ENCODE measurements around the gene OSBP2.

OSBP2 gene

DNA sequence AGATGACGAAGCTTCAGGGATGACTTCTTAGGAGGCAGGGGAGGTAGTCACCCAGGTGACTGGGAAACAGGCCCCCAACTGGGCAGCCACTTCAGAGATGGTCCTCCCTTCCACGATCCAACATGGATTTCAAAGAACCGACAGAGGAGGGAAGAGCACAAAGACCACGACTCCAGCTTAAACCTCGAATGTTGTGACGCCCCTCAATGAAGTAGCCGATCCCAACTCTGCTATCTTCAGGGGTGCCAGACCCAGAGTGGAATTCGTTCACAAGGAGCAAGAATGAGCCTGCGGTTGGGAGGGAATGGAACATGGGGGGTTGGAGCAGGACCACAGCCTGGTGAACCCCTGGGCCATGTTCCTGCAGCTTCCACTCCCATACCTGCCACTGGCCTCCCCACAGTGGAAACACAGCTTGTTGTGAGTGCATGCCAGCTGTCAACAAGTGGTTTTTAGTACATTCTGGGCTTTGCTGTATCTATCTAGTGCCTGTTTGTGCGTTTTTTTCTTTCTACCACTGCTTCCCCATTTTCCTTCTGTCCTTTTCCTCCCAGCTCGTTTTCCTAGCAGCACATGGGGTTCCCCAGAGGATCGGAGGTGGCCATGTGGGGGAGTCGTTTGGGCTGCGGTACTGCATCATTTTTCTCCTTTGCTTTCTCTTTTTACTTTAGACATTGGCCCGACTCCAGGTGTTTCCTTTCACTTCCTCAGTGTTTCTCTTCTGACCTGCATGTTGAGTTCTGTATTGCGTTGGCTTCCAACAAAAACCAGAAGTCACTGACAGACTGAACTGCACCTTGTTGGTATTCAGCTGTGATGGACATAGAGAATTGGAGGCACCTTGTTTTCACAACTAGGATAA lies 208.1 kb downstream of the OSBP2 start:
- CTCF ChIA-PET: interaction anchor here (0.6 to 3.5 kb wide), 4 partner anchors 9 to 17 kb away, joined by 3 to 14 read pairs (median 6); no protein-coding TSS in a partner anchor
- POLR2A ChIA-PET: no interaction called here
- DNase-seq (ENCODE audit: extremely low spot score): peak; percentile 64
- TF ChIP-seq, protein P1, sequence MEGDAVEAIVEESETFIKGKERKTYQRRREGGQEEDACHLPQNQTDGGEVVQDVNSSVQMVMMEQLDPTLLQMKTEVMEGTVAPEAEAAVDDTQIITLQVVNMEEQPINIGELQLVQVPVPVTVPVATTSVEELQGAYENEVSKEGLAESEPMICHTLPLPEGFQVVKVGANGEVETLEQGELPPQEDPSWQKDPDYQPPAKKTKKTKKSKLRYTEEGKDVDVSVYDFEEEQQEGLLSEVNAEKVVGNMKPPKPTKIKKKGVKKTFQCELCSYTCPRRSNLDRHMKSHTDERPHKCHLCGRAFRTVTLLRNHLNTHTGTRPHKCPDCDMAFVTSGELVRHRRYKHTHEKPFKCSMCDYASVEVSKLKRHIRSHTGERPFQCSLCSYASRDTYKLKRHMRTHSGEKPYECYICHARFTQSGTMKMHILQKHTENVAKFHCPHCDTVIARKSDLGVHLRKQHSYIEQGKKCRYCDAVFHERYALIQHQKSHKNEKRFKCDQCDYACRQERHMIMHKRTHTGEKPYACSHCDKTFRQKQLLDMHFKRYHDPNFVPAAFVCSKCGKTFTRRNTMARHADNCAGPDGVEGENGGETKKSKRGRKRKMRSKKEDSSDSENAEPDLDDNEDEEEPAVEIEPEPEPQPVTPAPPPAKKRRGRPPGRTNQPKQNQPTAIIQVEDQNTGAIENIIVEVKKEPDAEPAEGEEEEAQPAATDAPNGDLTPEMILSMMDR (IDR thresholded peaks at IDR 0.05; ENCODE audit: control extremely low read depth, extremely low read depth, low read depth, missing control alignments): no peak

DNA sequence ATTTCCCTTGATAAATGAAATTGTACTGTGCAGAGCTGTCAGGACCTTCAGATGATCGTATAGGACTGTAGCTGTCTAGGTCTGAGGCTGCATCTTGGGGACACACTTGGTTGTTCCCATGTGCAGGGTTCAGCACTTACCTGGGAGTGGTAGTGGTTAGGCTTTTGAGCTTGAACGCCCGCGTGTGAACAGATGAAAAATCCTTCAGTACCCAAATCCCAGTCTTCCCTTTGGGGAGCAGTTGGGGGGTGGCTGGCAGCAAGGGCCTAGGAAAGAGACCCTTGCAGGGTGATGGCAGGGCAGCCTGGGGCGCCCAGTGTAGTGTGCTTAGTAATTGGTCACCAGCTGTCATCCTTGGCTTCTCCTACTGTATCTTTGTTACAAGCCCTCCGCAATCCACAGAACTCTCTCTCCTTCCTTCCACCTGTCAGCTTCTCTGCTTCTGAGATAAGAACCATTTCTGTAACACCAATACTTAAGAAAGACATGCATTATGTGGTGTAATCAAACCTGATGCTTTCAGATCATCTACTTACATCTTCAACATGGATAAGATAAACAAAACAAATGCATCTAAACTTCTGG lies 209.3 kb downstream of the OSBP2 start:
- ChIA-PET POLR2A (interaction anchor here (0.6 kb wide), 1 partner anchor 18 kb away, joined by 11 read pairs; no protein-coding TSS in a partner anchor), CTCF (interaction anchor here (1.5 to 3.5 kb wide), 2 partner anchors 7 to 16 kb away, joined by 5 to 14 read pairs; no protein-coding TSS in a partner anchor)
- TF ChIP-seq, protein P1 (IDR thresholded peaks at IDR 0.05; ENCODE audit: control extremely low read depth, extremely low read depth, low read depth, missing control alignments): no peak
- no peak for DNase-seq (ENCODE audit: extremely low spot score)

DNA sequence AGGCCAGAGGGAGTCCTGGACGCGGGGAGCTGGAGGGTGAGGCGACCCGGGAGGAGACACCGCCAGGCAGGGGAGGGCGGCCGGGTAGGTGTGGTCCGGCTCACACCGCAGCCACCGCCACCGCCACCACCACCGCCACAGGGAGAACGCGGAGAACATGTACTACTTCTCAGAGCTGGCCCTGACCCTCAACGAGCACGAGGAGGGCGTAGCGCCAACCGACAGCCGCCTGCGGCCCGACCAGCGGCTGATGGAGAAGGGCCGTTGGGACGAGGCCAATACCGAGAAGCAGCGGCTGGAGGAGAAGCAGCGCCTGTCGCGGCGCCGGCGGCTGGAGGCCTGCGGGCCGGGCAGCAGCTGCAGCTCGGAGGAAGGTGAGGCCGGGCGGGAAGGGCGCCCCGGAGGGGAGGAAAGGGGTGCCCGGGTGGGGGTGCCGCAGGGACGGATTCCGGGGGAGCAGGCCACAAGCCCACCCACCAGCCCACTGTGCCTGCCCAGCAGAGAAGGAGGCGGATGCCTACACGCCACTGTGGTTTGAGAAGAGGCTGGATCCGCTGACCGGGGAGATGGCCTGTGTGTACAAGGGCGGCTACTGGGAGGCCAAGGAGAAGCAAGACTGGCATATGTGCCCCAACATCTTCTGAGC lies 211.1 kb downstream of the OSBP2 start:
- ChIA-PET CTCF (no interaction called here), POLR2A (no interaction called here)
- peak; percentile 7 for DNase-seq (ENCODE audit: extremely low spot score)
- TF ChIP-seq, protein P1 (IDR thresholded peaks at IDR 0.05; ENCODE audit: control extremely low read depth, extremely low read depth, low read depth, missing control alignments): no peak

DNA sequence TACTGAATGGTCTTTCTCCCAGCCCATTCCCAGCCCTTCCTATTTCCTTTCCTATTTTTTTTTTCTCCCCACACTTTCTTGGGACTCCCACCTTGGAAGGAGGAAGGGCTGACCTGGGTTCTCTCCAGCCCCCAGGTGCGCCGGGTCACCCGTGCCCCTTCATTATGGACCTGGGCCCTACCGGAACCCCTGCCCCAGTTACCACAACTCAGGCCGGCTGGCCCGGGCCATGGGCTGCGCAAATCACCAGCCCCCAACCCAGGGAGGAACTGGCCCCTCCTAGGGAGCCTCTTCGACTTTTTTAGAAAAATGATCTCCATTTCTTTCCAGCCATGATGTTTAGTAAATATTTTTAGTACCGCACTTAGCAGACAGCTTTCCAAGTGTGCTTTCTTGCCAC lies 211.7 kb downstream of the OSBP2 start:
- POLR2A ChIA-PET: no interaction called here
- CTCF ChIA-PET: interaction anchor here (0.8 kb wide), 2 partner anchors 11 to 16 kb away, joined by 3 to 4 read pairs; no protein-coding TSS in a partner anchor
- TF ChIP-seq, protein P1 (IDR thresholded peaks at IDR 0.05; ENCODE audit: control extremely low read depth, extremely low read depth, low read depth, missing control alignments): no peak
- DNase-seq (ENCODE audit: extremely low spot score): no peak

DNA sequence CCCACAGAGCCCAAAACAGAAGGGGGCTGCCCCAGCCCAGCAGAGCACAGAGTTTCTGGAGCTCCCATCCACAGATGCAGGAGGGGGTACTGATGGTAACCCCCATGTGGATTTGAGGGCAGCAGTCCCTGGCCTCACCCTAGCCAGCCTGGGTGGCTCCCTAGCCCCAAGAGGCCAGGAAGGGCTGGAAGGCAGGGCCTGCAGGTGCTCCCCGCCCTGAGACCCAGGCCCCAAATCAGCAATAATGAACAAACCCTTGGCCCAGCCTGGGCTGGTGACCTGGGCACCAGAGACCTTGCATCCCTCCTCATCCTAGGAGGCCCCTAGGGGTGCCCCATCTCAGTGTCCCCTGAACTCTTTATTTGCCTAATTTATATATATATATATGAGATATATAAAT lies 212.3 kb downstream of the OSBP2 start:
- TF ChIP-seq, protein P1 (IDR thresholded peaks at IDR 0.05; ENCODE audit: control extremely low read depth, extremely low read depth, low read depth, missing control alignments): no peak
- POLR2A ChIA-PET: interaction anchor here (0.5 kb wide), 1 partner anchor 43 kb away, joined by 4 read pairs; no protein-coding TSS in a partner anchor
- CTCF ChIA-PET: interaction anchor here (0.8 to 3.6 kb wide), 4 partner anchors 12 to 17 kb away, joined by 3 to 21 read pairs (median 9); no protein-coding TSS in a partner anchor
- peak; percentile 6 for DNase-seq (ENCODE audit: extremely low spot score)

DNA sequence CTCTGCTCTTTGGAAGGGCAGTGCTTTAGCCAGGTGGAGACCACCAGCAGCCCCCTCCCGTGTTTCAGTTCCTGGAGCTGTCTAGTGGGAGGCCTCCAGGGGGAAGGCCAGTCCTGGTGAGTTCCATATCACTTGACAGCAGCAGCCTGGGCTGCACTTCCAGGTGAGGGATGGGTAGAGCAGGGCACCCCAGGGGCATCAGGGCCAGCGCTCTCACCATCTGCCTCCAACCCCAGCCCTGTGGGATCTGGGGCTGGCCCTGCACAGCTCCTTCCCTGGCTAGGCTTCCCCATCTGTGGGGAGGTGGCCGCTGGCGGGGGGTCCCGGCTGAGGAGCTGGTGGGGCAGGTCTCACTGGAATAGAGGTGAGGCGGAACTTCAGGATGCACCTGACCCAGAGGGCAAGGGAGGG lies 213.4 kb downstream of the OSBP2 start:
- TF ChIP-seq, protein P1 (IDR thresholded peaks at IDR 0.05; ENCODE audit: control extremely low read depth, extremely low read depth, low read depth, missing control alignments): no peak
- POLR2A ChIA-PET: no interaction called here
- DNase-seq (ENCODE audit: extremely low spot score): no peak
- CTCF ChIA-PET: interaction anchor here (1.5 to 3.6 kb wide), 4 partner anchors 9 to 19 kb away, joined by 3 to 21 read pairs (median 9); no protein-coding TSS in a partner anchor

Data from GM10248 (cell line).